Cardiac muscle cell (in vitro differentiated cells and primary cell): ENCODE measurements around the gene ROGDI. TPM values are rescaled to one million over a fixed set of nuclear protein-coding genes. Genes with fewer than 3 reads are reported as not detected.

Experiments
- DNase-seq, 2 donors: peaks; one replicate each; pipeline versions ENCODE4 v3.0.0 to v3.0.0-alpha.2; 2010 to 2017; ENCODE audit warnings: low read depth in 1 of 2, low spot score in 1 of 2
- H3K27ac ChIP-seq: fragments of 200-600 bp; sonication (generic); 2 replicates; pipeline ENCODE4 v1.5.1; 2016
- H3K27me3 ChIP-seq: fragments of 200-600 bp; sonication (generic); 2 replicates; pipeline ENCODE4 v1.6.0; 2016; ENCODE audit warnings: control low read depth
- H3K36me3 ChIP-seq: fragments of 200-600 bp; sonication (generic); 2 replicates; pipeline ENCODE4 v1.5.1; 2016; ENCODE audit warnings: control low read depth
- H3K4me1 ChIP-seq: fragments of 200-600 bp; sonication (generic); 2 replicates; pipeline ENCODE4 v1.8.1; 2017; ENCODE audit warnings: low read depth, mild to moderate bottlenecking, mixed run types
- H3K4me3 ChIP-seq: fragments of 200-600 bp; sonication (generic); 2 replicates; pipeline ENCODE4 v1.5.1; 2016; ENCODE audit warnings: mild to moderate bottlenecking
- H3K9me3 ChIP-seq: fragments of 200-600 bp; sonication (generic); 2 replicates; pipeline ENCODE4 v1.5.1; 2017; ENCODE audit warnings: low read depth, mild to moderate bottlenecking, control low read depth
- CTCF ChIP-seq: IDR thresholded peaks from 2 replicates; pipeline ENCODE4 v1.5.1; 2012; ENCODE audit warnings: low read depth, mild to moderate bottlenecking, low read length
- polyA plus RNA-seq: library from polyadenylated mRNA; unstranded; fragments of >200 nt; fragmentation: Nextera tagmentation; extraction: Ambion mirVana; gene quantifications from 2 replicates; pipeline ENCODE4 v1.2.1, GENCODE V29; 2016
- total RNA-seq: library from RNA; depleted of rRNA; stranded (reverse); fragments of >200 nt; gene quantifications from 2 replicates; pipeline ENCODE4 v1.2.3, GENCODE V29; 2016

Gene ROGDI
- total and polyA plus RNA-seq, 2 experiments from 2014 or later, result 146 to 220 TPM

GRCh38 chr16:4763791-4764190 is 38.6 kb downstream of the ROGDI start:
- H3K27ac ChIP-seq, result no peak overlapping the region
- no peaks in the 10 kb centered on the region for H3K27me3 ChIP-seq
- DNase-seq, result no peak
- TF ChIP-seq CTCF, result no peak
- H3K9me3 ChIP-seq, result no peaks in the 10 kb centered on the region
- H3K4me1 ChIP-seq, result peaks cover 4% of the 10 kb centered on the region
- peaks cover 31% of the 10 kb centered on the region for H3K36me3 ChIP-seq
- no peak overlapping the region for H3K4me3 ChIP-seq

GRCh38 chr16:4762205-4762604 is 40.2 kb downstream of the ROGDI start:
- Histone ChIP-seq H3K4me1 (no peaks in the 10 kb centered on the region), H3K36me3 (peaks cover 39% of the 10 kb centered on the region), H3K9me3 (no peaks in the 10 kb centered on the region), H3K4me3 (no peak overlapping the region), H3K27ac (no peak overlapping the region), H3K27me3 (no peaks in the 10 kb centered on the region)
- no peak for TF ChIP-seq CTCF
- DNase-seq, result no peak

GRCh38 chr16:4760221-4760910 is 42.1 kb downstream of the ROGDI start:
- Histone ChIP-seq H3K27ac (no peak overlapping the region), H3K4me1 (no peaks in the 10 kb centered on the region), H3K36me3 (peaks cover 43% of the 10 kb centered on the region), H3K4me3 (no peak overlapping the region), H3K9me3 (no peaks in the 10 kb centered on the region), H3K27me3 (no peaks in the 10 kb centered on the region)
- TF ChIP-seq CTCF, result no peak
- no peak for DNase-seq

GRCh38 chr16:4755687-4756086 is 46.7 kb downstream of the ROGDI start:
- Histone ChIP-seq H3K4me1 (no peaks in the 10 kb centered on the region), H3K27ac (no peak overlapping the region), H3K27me3 (no peaks in the 10 kb centered on the region), H3K4me3 (no peak overlapping the region), H3K36me3 (peaks cover 37% of the 10 kb centered on the region), H3K9me3 (no peaks in the 10 kb centered on the region)
- TF ChIP-seq CTCF, result no peak
- no peak for DNase-seq

- Histone ChIP-seq H3K4me3 (no peak overlapping the region), H3K4me1 (no peaks in the 10 kb centered on the region), H3K36me3 (peaks cover 29% of the 10 kb centered on the region), H3K27ac (no peak overlapping the region), H3K27me3 (no peaks in the 10 kb centered on the region), H3K9me3 (no peaks in the 10 kb centered on the region)
- no peak for DNase-seq
- TF ChIP-seq CTCF, result no peak
Measured at GRCh38 chr16:4754865-4755264, 47.6 kb downstream of the ROGDI start.
